Spleen (tissue), 7 donors: ENCODE results near the gene DDX41.

Experiments used
- POLR2A ChIP-seq, 3 donors: fragments of 450-650 bp; IDR thresholded peaks; one replicate each; pipeline ENCODE4 v1.5.1; 2017; ENCODE audit warnings: antibody characterized with exemption in 3 of 3, mild to moderate bottlenecking in 1 of 3
- TF ChIP-seq, protein P1 (sequence below), 11 experiments: fragments of 200-600 bp in 7 of 11; fragments of 450-650 bp in 4 of 11; sonication (generic) in 4 of 11; IDR thresholded peaks in 8 of 11; conservative IDR thresholded peaks in 3 of 11; 1 replicate in 7 of 11; 2 replicates in 4 of 11; pipeline versions ENCODE4 v1.4.0 to v1.8.0; 2016 to 2021; ENCODE audit warnings: antibody characterized with exemption in 11 of 11, inconsistent platforms in 4 of 11, mild to moderate bottlenecking in 1 of 11
- donor health status: DM: no; HTN: no; CAD: no; lungs with moderate emphysema.
- donor health status: DM: no; HTN: no; CAD: no.
- donor health status: DM: no; HTN: no; CAD: no.

DNA sequence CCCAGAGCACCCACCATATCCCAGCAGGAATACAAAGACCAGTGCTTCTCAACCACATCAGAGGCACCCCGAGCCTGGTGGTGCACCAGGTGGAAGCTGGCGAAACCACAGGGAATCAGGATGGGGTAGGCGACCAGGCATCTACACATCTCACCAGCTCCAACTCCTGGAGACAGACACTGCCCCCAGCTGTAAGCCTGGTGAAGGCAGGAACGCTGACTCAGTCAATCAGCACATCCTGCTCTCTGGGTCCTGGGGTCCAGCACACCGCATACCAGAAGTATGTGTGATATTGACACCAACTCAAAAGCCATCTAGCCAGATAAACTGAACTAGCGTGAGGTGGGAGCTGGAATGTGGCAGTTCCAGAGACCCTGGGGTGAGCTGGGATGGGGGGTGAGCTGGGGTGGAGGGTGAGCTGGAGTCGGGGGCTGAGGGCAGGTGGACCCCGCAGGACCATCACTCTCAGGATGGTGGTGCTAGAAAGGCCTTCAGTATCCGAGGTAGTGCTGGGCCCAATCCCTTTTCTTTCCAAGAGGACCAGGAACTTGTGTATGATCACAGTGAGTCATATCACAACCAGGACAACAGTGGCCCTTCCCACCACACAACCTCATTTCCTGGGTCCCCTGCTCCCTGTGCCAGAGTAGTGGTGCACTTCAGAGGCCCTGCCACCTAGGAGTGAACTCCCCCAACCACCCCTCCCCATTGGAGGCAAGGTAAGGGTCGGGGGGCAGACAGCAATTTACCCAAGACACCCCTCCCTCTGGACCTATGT lies 45.8 kb downstream of the DDX41 start:
- TF ChIP-seq POLR2A (IDR thresholded peaks at IDR 0.05), result no peak
- TF ChIP-seq, protein P1, sequence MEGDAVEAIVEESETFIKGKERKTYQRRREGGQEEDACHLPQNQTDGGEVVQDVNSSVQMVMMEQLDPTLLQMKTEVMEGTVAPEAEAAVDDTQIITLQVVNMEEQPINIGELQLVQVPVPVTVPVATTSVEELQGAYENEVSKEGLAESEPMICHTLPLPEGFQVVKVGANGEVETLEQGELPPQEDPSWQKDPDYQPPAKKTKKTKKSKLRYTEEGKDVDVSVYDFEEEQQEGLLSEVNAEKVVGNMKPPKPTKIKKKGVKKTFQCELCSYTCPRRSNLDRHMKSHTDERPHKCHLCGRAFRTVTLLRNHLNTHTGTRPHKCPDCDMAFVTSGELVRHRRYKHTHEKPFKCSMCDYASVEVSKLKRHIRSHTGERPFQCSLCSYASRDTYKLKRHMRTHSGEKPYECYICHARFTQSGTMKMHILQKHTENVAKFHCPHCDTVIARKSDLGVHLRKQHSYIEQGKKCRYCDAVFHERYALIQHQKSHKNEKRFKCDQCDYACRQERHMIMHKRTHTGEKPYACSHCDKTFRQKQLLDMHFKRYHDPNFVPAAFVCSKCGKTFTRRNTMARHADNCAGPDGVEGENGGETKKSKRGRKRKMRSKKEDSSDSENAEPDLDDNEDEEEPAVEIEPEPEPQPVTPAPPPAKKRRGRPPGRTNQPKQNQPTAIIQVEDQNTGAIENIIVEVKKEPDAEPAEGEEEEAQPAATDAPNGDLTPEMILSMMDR (IDR thresholded peaks at IDR 0.05 in 8 of 11, conservative IDR thresholded peaks at IDR 0.05 in 3 of 11), result no peak
